ENCODE results near the gene SETD1B. TPM values are rescaled to one million over a fixed set of nuclear protein-coding genes. Genes with fewer than 3 reads are reported as not detected.
A peak's percentile ranks its signal among the peaks of the same experiment; 100 is the strongest.

Gene SETD1B
- total and polyA plus RNA-seq, 2 experiments from 2014 or later = 2.0 to 2.7 TPM

DNA sequence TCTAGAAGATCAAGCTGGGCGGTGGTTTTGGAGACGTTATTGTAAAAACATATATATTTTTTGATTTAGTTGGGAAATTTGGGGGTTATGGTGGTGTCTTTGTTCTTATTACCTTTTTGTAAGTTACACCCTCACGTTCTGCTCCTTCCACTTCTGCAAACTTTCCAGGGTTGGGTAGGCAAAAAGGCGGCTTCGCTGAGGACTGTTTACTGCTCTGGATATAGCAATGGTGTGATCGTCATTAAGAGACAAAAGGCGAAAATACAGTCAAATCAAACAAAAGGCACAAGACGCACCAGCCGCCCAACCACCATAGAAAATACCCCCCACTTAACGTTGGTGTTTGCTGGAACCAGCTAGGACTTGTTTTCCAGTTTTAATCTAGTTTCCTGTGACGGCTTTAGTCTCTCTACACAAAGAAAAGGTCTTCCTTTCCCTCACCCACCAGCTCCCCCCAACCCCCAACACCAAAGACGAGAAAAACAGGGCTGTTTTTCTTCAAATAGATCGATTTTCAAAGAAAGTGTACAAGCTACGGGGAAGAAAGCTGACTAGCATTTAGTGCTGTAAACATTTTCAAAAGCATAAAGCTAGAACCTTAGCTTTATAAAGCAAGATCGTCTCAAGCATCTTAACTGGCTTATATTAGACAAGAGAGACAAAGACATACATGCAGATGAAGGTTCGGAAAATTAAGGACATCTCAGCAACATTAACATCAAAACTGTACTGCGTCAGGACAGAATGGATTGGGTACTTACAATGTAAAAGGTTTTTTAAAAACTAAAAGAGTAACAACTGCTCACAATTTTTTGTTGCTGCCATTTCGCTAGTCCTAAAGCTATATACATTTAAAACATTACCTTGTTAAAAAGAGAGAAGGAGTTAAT, 2.0 kb upstream of the SETD1B start:
- H3K27me3 ChIP-seq (replicated peaks; ENCODE audit: insufficient read depth) = no peaks in the 10 kb centered on the region
- peaks cover 34% of the 10 kb centered on the region for H3F3A ChIP-seq (ENCODE audit: insufficient read depth)
- WGBS, 2 experiments (ENCODE audit: low coverage in 1 of 2, low lambda C conversion rate in 2 of 2, missing lambda C conversion rate in 2 of 2) = 1 to 2% methylated on average over 18 of the region's 18 CpGs
- no peaks in the 10 kb centered on the region for H3K9me3 ChIP-seq (ENCODE audit: low read depth)
- H4K20me1 ChIP-seq (ENCODE audit: insufficient read depth) = no peaks in the 10 kb centered on the region
- H3K4me1 ChIP-seq (ENCODE audit: insufficient read depth) = peaks cover 36% of the 10 kb centered on the region
- DNase-seq = peak; percentile 56
- in situ Hi-C loops (cut with MboI) = no loop called here
- TF ChIP-seq EZH2phosphoT487 (IDR thresholded peaks at IDR 0.05; ENCODE audit: insufficient read depth, low read depth) (no peak), EZH2 (IDR thresholded peaks at IDR 0.05; ENCODE audit: insufficient read depth, poor library complexity, severe bottlenecking) (no peak)
- no peaks in the 10 kb centered on the region for H3K36me3 ChIP-seq (ENCODE audit: low read depth)
- 0 out of 2 replicates have a peak overlapping the region, but pooled peaks have one; percentile 3 for H2AFZ ChIP-seq
- H3K4me3 ChIP-seq = peak overlapping the region; percentile 80
- H3K79me2 ChIP-seq (ENCODE audit: insufficient read depth) = peaks cover 63% of the 10 kb centered on the region
- H3K9me2 ChIP-seq (ENCODE audit: insufficient read depth) = no peaks in the 10 kb centered on the region
- peak overlapping the region; percentile 99 for H3K9ac ChIP-seq
- peak overlapping the region; percentile 98 for H3K4me2 ChIP-seq (ENCODE audit: unreplicated experiment)
- H3K27ac ChIP-seq = peak overlapping the region; percentile 99

DNA sequence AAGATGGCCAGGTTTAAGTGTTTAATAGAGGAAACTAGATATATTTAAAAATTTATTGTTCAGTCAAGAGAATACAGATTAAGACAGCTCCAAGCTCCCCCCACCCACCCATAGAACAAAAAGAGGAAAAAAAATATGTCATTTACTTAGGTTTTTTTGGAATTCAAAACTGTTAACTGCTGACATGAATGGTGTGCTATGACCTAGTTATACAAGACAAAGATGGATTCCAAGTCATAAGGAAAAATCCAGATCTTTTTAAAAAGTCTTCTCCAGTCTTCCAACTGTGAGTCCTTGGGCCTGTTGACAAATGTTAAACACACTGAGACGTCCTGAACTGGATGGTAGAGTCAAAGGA, 1.3 kb upstream of the SETD1B start:
- WGBS, 2 experiments (ENCODE audit: low coverage in 1 of 2, low lambda C conversion rate in 2 of 2, missing lambda C conversion rate in 2 of 2) = 0 to 6% methylated on average over 1 of the region's 1 CpG
- peaks cover 38% of the 10 kb centered on the region for H3K4me1 ChIP-seq (ENCODE audit: insufficient read depth)
- H3K79me2 ChIP-seq (ENCODE audit: insufficient read depth) = peaks cover 65% of the 10 kb centered on the region
- DNase-seq = no peak
- H3K9me2 ChIP-seq (ENCODE audit: insufficient read depth) = no peaks in the 10 kb centered on the region
- in situ Hi-C loops (cut with MboI) = no loop called here
- H3K4me3 ChIP-seq = peak overlapping the region; percentile 80
- H3K9ac ChIP-seq = peak overlapping the region; percentile 99
- H2AFZ ChIP-seq = peak overlapping the region; percentile 80
- no peaks in the 10 kb centered on the region for H3K27me3 ChIP-seq (replicated peaks; ENCODE audit: insufficient read depth)
- peaks cover 34% of the 10 kb centered on the region for H3F3A ChIP-seq (ENCODE audit: insufficient read depth)
- no peaks in the 10 kb centered on the region for H3K36me3 ChIP-seq (ENCODE audit: low read depth)
- H4K20me1 ChIP-seq (ENCODE audit: insufficient read depth) = no peaks in the 10 kb centered on the region
- H3K4me2 ChIP-seq (ENCODE audit: unreplicated experiment) = peak overlapping the region; percentile 98
- peak overlapping the region; percentile 99 for H3K27ac ChIP-seq
- no peaks in the 10 kb centered on the region for H3K9me3 ChIP-seq (ENCODE audit: low read depth)
- no peak for TF ChIP-seq EZH2phosphoT487 (IDR thresholded peaks at IDR 0.05; ENCODE audit: insufficient read depth, low read depth)
- TF ChIP-seq EZH2 (IDR thresholded peaks at IDR 0.05; ENCODE audit: insufficient read depth, poor library complexity, severe bottlenecking) = no peak

DNA sequence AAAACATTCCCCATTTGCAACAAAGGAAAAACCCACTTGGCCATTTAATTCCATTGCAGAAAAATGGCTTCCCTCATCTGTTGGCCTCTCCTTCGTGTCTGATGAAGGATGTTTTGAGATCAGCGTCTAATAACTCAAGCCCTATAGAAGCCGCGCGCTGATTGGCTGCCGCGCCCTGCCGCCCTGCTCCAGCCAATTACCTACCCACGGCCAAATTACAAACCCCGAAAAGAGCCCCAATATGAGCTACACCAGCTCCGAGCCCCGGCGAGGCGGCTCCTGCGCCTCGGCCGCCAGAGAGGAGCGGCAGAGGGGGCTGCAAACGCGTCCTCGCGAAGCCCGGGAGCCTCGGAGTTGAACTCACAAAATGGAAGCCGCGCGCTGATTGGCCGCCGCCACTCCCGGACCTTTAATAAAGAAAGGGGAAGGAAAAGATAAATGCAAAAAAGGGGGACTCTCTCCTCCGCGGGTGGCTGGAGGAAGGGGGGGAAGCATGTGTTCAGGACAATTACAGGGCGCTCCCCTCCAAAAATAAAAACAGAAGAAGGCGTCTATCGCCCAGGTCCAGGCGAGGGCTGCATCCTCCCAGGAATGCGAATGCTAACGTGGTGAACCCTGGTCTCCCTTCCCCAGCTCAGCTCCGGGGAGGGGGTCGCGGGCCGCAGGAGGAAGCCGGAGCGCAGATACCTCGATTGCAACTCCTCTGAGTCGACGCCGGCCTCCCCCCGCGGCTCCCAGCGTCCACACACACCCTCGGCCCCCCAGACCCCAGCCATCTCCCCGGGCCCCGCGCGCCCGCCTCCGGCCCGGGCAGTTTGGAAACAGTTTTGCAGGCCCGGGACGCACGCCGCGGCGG, 738 bp upstream of the SETD1B start:
- Histone ChIP-seq H3K9me3 (ENCODE audit: low read depth) (no peaks in the 10 kb centered on the region), H3K9ac (peak overlapping the region; percentile 99), H3K9me2 (ENCODE audit: insufficient read depth) (no peaks in the 10 kb centered on the region), H4K20me1 (ENCODE audit: insufficient read depth) (no peaks in the 10 kb centered on the region), H3K79me2 (ENCODE audit: insufficient read depth) (peaks cover 65% of the 10 kb centered on the region), H3K4me3 (peak overlapping the region; percentile 80), H2AFZ (peak overlapping the region; percentile 80), H3K27ac (peak overlapping the region; percentile 99), H3K4me2 (ENCODE audit: unreplicated experiment) (peak overlapping the region; percentile 98), H3K4me1 (ENCODE audit: insufficient read depth) (peaks cover 32% of the 10 kb centered on the region), H3K36me3 (ENCODE audit: low read depth) (no peaks in the 10 kb centered on the region), H3F3A (ENCODE audit: insufficient read depth) (peaks cover 28% of the 10 kb centered on the region), H3K27me3 (replicated peaks; ENCODE audit: insufficient read depth) (no peaks in the 10 kb centered on the region)
- in situ Hi-C loops (cut with MboI) = no loop called here
- 0 to 1% methylated on average over 34 to 65 of the region's 65 CpGs for WGBS, 2 experiments (ENCODE audit: low coverage in 1 of 2, low lambda C conversion rate in 2 of 2, missing lambda C conversion rate in 2 of 2)
- peak; percentile 93 for DNase-seq
- TF ChIP-seq EZH2phosphoT487 (IDR thresholded peaks at IDR 0.05; ENCODE audit: insufficient read depth, low read depth) (no peak), EZH2 (IDR thresholded peaks at IDR 0.05; ENCODE audit: insufficient read depth, poor library complexity, severe bottlenecking) (no peak)

DNA sequence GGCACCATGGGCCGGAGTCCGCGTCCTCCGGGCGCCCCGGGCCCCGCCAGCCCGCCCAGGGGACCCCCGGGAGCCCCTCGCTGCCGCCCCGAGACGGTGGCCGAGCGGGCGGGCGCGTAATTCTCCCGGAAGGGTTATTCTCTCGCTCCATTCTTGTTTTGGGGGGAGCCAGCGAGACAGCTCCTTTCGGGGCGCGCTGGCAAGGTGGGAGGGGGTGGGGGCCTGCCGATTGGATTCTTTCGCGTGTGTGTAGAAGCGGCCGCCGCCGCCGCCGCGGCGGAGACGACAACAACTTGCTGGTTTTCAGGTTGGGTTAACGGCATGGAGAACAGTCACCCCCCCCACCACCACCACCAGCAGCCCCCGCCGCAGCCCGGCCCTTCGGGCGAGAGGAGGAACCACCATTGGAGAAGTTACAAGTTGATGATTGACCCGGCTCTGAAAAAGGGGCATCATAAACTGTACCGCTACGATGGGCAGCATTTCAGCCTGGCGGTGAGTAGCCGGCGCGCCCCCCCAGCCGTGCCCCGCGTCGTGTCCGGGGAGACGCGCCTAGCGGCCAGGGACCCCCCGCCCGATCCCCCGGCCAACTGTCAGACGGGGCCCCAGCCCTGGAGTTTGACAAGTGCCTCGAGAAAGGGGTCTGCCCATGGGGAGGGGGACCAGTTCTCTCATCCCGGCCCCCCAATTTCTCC, 755 bp downstream of the SETD1B start:
- peak; percentile 62 for DNase-seq
- Histone ChIP-seq H3K9me3 (ENCODE audit: low read depth) (no peaks in the 10 kb centered on the region), H3K4me2 (ENCODE audit: unreplicated experiment) (peak overlapping the region; percentile 98), H3K4me3 (peak overlapping the region; percentile 80), H3K27ac (peak overlapping the region; percentile 99), H2AFZ (0 out of 2 replicates have a peak overlapping the region, but pooled peaks have one; percentile 4), H3K27me3 (replicated peaks; ENCODE audit: insufficient read depth) (no peaks in the 10 kb centered on the region), H3K79me2 (ENCODE audit: insufficient read depth) (peaks cover 71% of the 10 kb centered on the region), H3K9me2 (ENCODE audit: insufficient read depth) (no peaks in the 10 kb centered on the region), H3F3A (ENCODE audit: insufficient read depth) (peaks cover 17% of the 10 kb centered on the region), H3K4me1 (ENCODE audit: insufficient read depth) (peaks cover 22% of the 10 kb centered on the region), H3K36me3 (ENCODE audit: low read depth) (no peaks in the 10 kb centered on the region), H3K9ac (peak overlapping the region; percentile 99), H4K20me1 (ENCODE audit: insufficient read depth) (no peaks in the 10 kb centered on the region)
- no peak for TF ChIP-seq EZH2 (IDR thresholded peaks at IDR 0.05; ENCODE audit: insufficient read depth, poor library complexity, severe bottlenecking)
- no peak for TF ChIP-seq EZH2phosphoT487 (IDR thresholded peaks at IDR 0.05; ENCODE audit: insufficient read depth, low read depth)
- 1 to 3% methylated on average over 20 to 63 of the region's 63 CpGs for WGBS, 2 experiments (ENCODE audit: low coverage in 1 of 2, low lambda C conversion rate in 2 of 2, missing lambda C conversion rate in 2 of 2)
- in situ Hi-C loops (cut with MboI) = no loop called here

All from GM23248 (cell line).